K562 (cell line): ENCODE measurements around the gene CYLD. TPM values are rescaled to one million over a fixed set of nuclear protein-coding genes. Genes with fewer than 3 reads are reported as not detected.

Source experiments
- ATF6 ChIP-seq: sonication (generic); formaldehyde crosslinking; IDR thresholded peaks from 2 replicates; pipeline ENCODE4 v1.4.0; 2020; ENCODE audit warnings: mild to moderate bottlenecking, missing genetic modification reagents
- CHD4 ChIP-seq: fragments of 200-600 bp; sonication (generic); IDR thresholded peaks from 3 replicates; pipeline ENCODE4 v1.6.1; 2012; ENCODE audit warnings: low read depth, mild to moderate bottlenecking, mixed read lengths, low read length, inconsistent platforms; ENCODE audit not compliant: insufficient read depth, insufficient replicate concordance, poor library complexity, severe bottlenecking
- EHMT2 ChIP-seq: fragments of 450-650 bp; IDR thresholded peaks from 2 replicates; pipeline ENCODE4 v1.6.1; 2018; ENCODE audit warnings: antibody characterized with exemption
- GTF2B ChIP-seq: IDR thresholded peaks from 2 replicates; pipeline ENCODE4 v1.6.1; 2011; ENCODE audit not compliant: insufficient read length; ENCODE audit errors: extremely low read depth
- HNRNPLL ChIP-seq: fragments of 200-400 bp; formaldehyde crosslinking; IDR thresholded peaks from 2 replicates; pipeline ENCODE4 v1.6.1; 2017; ENCODE audit warnings: low read length, low read depth, mild to moderate bottlenecking; ENCODE audit not compliant: poor library complexity, severe bottlenecking
- NFYB ChIP-seq: IDR thresholded peaks from 2 replicates; pipeline ENCODE4 v1.6.1; 2011; ENCODE audit warnings: mild to moderate bottlenecking, moderate library complexity; ENCODE audit not compliant: insufficient read length; ENCODE audit errors: extremely low read depth
- POLR2AphosphoS2 ChIP-seq: IDR thresholded peaks from 2 replicates; pipeline ENCODE4 v1.6.1; 2012; ENCODE audit warnings: low read length, improper control_type of control experiment
- STAG1 ChIP-seq: sonication (generic); formaldehyde crosslinking; IDR thresholded peaks from 2 replicates; pipeline ENCODE4 v1.5.0; 2020; ENCODE audit warnings: missing genetic modification reagents, borderline replicate concordance
- ZNF398 ChIP-seq: fragments of 250-450 bp; sonication (Bioruptor Pico); IDR thresholded peaks from 2 replicates; pipeline ENCODE4 v1.8.0; 2021; ENCODE audit warnings: moderate library complexity, mild to moderate bottlenecking, inconsistent platforms
- polyA plus RNA-seq, 8 experiments: library from polyadenylated mRNA; depleted of rRNA in 4 of 8; stranded (reverse) in 5 of 8; unstranded in 3 of 8; fragments of >200 nt; fragmentation: Nextera tagmentation in 2 of 8; fragmentation: Illumina TruSeq in 1 of 8; extraction: Ambion mirVana in 2 of 8; extraction: Trizol in 1 of 8; gene quantifications; 2 replicates each; pipeline versions ENCODE4 v1.2.1 to v1.2.3, GENCODE V29; 2011 to 2014; ENCODE audit warnings: inconsistent platforms in 1 of 8, missing spikeins in 1 of 8
- total RNA-seq, 7 experiments: library from RNA; depleted of rRNA in 6 of 7; stranded (reverse); fragments of >200 nt in 6 of 7; fragmentation: Illumina TruSeq in 2 of 7; extraction: Trizol in 2 of 7; gene quantifications; 2 replicates each; pipeline versions ENCODE4 v1.2.1 to v1.2.3, GENCODE V29; 2011 to 2021; ENCODE audit warnings: low replicate concordance in 1 of 7
- TF ChIP-seq, protein P1 (sequence below): fragments of 200-800 bp; sonication (Bioruptor generic); IDR thresholded peaks from 2 replicates; pipeline ENCODE4 v1.6.1; 2017; ENCODE audit warnings: missing genetic modification characterization, missing compliant biosample characterization
- TF ChIP-seq, protein P2 (sequence below): sonication (generic); formaldehyde crosslinking; IDR thresholded peaks from 2 replicates; pipeline ENCODE4 v1.8.0; 2022; ENCODE audit warnings: mild to moderate bottlenecking, missing genetic modification reagents
- TF ChIP-seq, protein P3 (sequence below), 2 experiments: IDR thresholded peaks; 2 replicates each; pipeline ENCODE4 v1.6.1; 2011; ENCODE audit warnings: borderline replicate concordance in 1 of 2, control low read depth in 1 of 2, low read depth in 1 of 2, low read length in 1 of 2, mild to moderate bottlenecking in 1 of 2, mixed read lengths in 1 of 2, moderate library complexity in 1 of 2; ENCODE audit not compliant: insufficient read depth in 1 of 2, insufficient read length in 1 of 2, poor library complexity in 1 of 2, severe bottlenecking in 1 of 2; ENCODE audit errors: extremely low read depth in 1 of 2

Gene CYLD
- total and polyA plus RNA-seq, 9 of the 15 experiments (the other 6 are each of a cell fraction or from before 2014, with no cell fraction given) = 3.4 to 7.4 (median 5.3) TPM

GRCh38 chr16:50841081-50841886 is 99.4 kb downstream of the CYLD start (continued):
- TF ChIP-seq, protein P1, sequence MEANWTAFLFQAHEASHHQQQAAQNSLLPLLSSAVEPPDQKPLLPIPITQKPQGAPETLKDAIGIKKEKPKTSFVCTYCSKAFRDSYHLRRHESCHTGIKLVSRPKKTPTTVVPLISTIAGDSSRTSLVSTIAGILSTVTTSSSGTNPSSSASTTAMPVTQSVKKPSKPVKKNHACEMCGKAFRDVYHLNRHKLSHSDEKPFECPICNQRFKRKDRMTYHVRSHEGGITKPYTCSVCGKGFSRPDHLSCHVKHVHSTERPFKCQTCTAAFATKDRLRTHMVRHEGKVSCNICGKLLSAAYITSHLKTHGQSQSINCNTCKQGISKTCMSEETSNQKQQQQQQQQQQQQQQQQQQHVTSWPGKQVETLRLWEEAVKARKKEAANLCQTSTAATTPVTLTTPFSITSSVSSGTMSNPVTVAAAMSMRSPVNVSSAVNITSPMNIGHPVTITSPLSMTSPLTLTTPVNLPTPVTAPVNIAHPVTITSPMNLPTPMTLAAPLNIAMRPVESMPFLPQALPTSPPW (CRISPR knock-in tag) = peak; percentile 71; the same call in 1 of the 2 replicates
- TF ChIP-seq NFYB (no peak), HNRNPLL (no peak), EHMT2 (no peak), STAG1 (CRISPR knock-in tag) (no peak), ATF6 (0 out of 2 replicates have a peak, but pooled peaks have one; percentile 64), GTF2B (no peak), CHD4 (no peak), ZNF398 (no peak), POLR2AphosphoS2 (no peak)
- TF ChIP-seq, protein P2, sequence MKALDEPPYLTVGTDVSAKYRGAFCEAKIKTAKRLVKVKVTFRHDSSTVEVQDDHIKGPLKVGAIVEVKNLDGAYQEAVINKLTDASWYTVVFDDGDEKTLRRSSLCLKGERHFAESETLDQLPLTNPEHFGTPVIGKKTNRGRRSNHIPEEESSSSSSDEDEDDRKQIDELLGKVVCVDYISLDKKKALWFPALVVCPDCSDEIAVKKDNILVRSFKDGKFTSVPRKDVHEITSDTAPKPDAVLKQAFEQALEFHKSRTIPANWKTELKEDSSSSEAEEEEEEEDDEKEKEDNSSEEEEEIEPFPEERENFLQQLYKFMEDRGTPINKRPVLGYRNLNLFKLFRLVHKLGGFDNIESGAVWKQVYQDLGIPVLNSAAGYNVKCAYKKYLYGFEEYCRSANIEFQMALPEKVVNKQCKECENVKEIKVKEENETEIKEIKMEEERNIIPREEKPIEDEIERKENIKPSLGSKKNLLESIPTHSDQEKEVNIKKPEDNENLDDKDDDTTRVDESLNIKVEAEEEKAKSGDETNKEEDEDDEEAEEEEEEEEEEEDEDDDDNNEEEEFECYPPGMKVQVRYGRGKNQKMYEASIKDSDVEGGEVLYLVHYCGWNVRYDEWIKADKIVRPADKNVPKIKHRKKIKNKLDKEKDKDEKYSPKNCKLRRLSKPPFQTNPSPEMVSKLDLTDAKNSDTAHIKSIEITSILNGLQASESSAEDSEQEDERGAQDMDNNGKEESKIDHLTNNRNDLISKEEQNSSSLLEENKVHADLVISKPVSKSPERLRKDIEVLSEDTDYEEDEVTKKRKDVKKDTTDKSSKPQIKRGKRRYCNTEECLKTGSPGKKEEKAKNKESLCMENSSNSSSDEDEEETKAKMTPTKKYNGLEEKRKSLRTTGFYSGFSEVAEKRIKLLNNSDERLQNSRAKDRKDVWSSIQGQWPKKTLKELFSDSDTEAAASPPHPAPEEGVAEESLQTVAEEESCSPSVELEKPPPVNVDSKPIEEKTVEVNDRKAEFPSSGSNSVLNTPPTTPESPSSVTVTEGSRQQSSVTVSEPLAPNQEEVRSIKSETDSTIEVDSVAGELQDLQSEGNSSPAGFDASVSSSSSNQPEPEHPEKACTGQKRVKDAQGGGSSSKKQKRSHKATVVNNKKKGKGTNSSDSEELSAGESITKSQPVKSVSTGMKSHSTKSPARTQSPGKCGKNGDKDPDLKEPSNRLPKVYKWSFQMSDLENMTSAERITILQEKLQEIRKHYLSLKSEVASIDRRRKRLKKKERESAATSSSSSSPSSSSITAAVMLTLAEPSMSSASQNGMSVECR (CRISPR knock-in tag) = no peak
- TF ChIP-seq, protein P3, sequence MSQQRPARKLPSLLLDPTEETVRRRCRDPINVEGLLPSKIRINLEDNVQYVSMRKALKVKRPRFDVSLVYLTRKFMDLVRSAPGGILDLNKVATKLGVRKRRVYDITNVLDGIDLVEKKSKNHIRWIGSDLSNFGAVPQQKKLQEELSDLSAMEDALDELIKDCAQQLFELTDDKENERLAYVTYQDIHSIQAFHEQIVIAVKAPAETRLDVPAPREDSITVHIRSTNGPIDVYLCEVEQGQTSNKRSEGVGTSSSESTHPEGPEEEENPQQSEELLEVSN (IDR thresholded peaks at IDR 0.05; ENCODE audit: borderline replicate concordance in 1 of 2, extremely low read depth in 1 of 2, insufficient read depth in 1 of 2, insufficient read length in 1 of 2, low read depth in 1 of 2, low read length in 1 of 2, poor library complexity in 1 of 2, severe bottlenecking in 1 of 2) = peak; percentile 79 to 92
